Hepatocyte (in vitro differentiated cells): ENCODE data around the gene AURKB.

Source experiments
- EZH2 ChIP-seq: fragments of 200-600 bp; sonication (generic); IDR thresholded peaks from 2 replicates; pipeline ENCODE4 v1.6.1; 2016; ENCODE audit warnings: antibody characterized with exemption, mild to moderate bottlenecking, borderline replicate concordance
- EZH2phosphoT487 ChIP-seq: fragments of 200-600 bp; sonication (generic); IDR thresholded peaks from one replicate; pipeline ENCODE4 v1.6.1; 2018; ENCODE audit warnings: antibody characterized with exemption, mild to moderate bottlenecking, low read depth, moderate library complexity; ENCODE audit not compliant: unreplicated experiment, severe bottlenecking
- TF ChIP-seq, protein P1 (sequence below): fragments of 200-600 bp; sonication (generic); IDR thresholded peaks from 2 replicates; pipeline ENCODE4 v1.5.1; 2016; ENCODE audit warnings: antibody characterized with exemption, mild to moderate bottlenecking; ENCODE audit not compliant: poor library complexity

DNA sequence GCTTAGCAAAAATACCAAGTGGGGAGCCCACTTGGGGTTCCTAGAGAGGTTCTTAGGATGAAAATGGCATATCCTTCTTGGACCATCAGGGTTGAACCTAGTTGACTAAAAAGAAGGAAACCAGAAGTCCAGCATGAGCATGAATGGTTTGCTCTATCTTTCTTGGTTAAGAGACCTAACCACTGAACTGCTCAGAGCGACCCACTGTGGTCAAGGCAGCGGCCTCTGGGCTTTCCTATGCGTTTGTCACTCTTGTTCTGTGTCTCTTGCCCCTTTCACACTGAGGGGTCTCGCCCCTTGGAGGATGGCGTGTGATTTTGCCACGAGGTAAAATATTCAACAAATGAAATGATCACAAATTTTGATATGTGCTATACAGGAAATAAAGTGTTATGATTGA, 19.9 kb downstream of the AURKB start:
- TF ChIP-seq, protein P1, sequence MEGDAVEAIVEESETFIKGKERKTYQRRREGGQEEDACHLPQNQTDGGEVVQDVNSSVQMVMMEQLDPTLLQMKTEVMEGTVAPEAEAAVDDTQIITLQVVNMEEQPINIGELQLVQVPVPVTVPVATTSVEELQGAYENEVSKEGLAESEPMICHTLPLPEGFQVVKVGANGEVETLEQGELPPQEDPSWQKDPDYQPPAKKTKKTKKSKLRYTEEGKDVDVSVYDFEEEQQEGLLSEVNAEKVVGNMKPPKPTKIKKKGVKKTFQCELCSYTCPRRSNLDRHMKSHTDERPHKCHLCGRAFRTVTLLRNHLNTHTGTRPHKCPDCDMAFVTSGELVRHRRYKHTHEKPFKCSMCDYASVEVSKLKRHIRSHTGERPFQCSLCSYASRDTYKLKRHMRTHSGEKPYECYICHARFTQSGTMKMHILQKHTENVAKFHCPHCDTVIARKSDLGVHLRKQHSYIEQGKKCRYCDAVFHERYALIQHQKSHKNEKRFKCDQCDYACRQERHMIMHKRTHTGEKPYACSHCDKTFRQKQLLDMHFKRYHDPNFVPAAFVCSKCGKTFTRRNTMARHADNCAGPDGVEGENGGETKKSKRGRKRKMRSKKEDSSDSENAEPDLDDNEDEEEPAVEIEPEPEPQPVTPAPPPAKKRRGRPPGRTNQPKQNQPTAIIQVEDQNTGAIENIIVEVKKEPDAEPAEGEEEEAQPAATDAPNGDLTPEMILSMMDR, result no peak
- TF ChIP-seq EZH2 (no peak), EZH2phosphoT487 (no peak)
